HCT116 (cell line): Measurements from ENCODE around the gene F11R. TPM values are rescaled to one million over a fixed set of nuclear protein-coding genes. Genes with fewer than 3 reads are reported as not detected.

ENCODE experiments used
- ATAC-seq: fragments of 200-7000 bp; cut with Tn5 transposase; 2 replicates; pipeline ENCODE4 v1.9.1; 2020; ENCODE audit warnings: mild to moderate bottlenecking, moderate library complexity
- BruUV-seq: library from RNA; stranded (reverse); fragments of 400-500 nt; replicated peaks from 2 replicates; lab custom pipeline; 2021; lab: Mats Ljungman, UMichigan
- CTCF ChIA-PET: fragments of 300-600 bp; sonication (Branson Sonifier 250); formaldehyde crosslinking; loops from one replicate; lab custom pipeline; 2021; ENCODE audit warnings: antibody characterized with exemption; lab: Charles Lee
- POLR2A ChIA-PET: fragments of 300-600, 350-600 bp; sonication (Branson Sonifier 250); formaldehyde crosslinking; loops from one replicate; lab custom pipeline; 2021; ENCODE audit warnings: antibody characterized with exemption; lab: Charles Lee
- RAD21 ChIA-PET, 2 experiments: fragments of 300-600 bp; sonication (Branson Sonifier 250); formaldehyde crosslinking; loops; one replicate each; lab custom pipeline; 2023; ENCODE audit warnings: low total read pairs in 2 of 2; ENCODE audit not compliant: uncharacterized antibody in 2 of 2, unreplicated experiment in 2 of 2, low non-redundant PET in 1 of 2; lab: Charles Lee
- DNase-seq: peaks from one replicate; pipeline ENCODE4 v3.0.0-alpha.2; 2010; ENCODE audit warnings: low read depth, low spot score
- H2AFZ ChIP-seq: fragments of 200-600 bp; shearing (Covaris generic), sonication (generic); 2 replicates; pipeline ENCODE4 v1.6.1; 2017; ENCODE audit warnings: low read depth, mixed run types, mixed read lengths, antibody characterized with exemption, low read length; ENCODE audit not compliant: poor library complexity, severe bottlenecking
- H3K27ac ChIP-seq: 2 replicates; pipeline ENCODE4 v1.5.1; 2012; ENCODE audit warnings: low read depth, low read length
- H3K27me3 ChIP-seq: fragments of 200-600 bp; sonication (generic); 2 replicates; pipeline ENCODE4 v1.6.1; 2016; ENCODE audit warnings: mixed run types, low read length, mixed read lengths; ENCODE audit not compliant: insufficient read depth
- H3K36me3 ChIP-seq, 2 experiments: fragments of 200-500 bp in 1 of 2; fragments of 200-600 bp in 1 of 2; sonication (Bioruptor generic) in 1 of 2; sonication (generic) in 1 of 2; 2 replicates each; pipeline versions ENCODE4 v1.5.1 to v1.6.1; 2014 to 2016; ENCODE audit warnings: low read length in 2 of 2, inconsistent platforms in 1 of 2, mixed read lengths in 1 of 2, mixed run types in 1 of 2; ENCODE audit not compliant: insufficient read depth in 2 of 2, control insufficient read depth in 1 of 2
- H3K4me1 ChIP-seq, 2 experiments: fragments of 200-600 bp in 1 of 2; sonication (generic) in 1 of 2; 2 replicates each; pipeline versions ENCODE4 v1.5.1 to v1.6.1; 2012 to 2017; ENCODE audit warnings: low read length in 2 of 2, inconsistent platforms in 1 of 2, mild to moderate bottlenecking in 1 of 2, mixed read lengths in 1 of 2, mixed run types in 1 of 2, moderate library complexity in 1 of 2; ENCODE audit not compliant: insufficient read depth in 2 of 2, control insufficient read depth in 1 of 2
- H3K4me2 ChIP-seq: fragments of 200-600 bp; sonication (generic); 2 replicates; pipeline ENCODE4 v1.6.1; 2017; ENCODE audit warnings: mixed run types, low read length, mixed read lengths
- H3K4me3 ChIP-seq, 2 experiments: fragments of 200-600 bp in 1 of 2; sonication (generic) in 1 of 2; replicated peaks in 1 of 2; 2 replicates each; pipeline ENCODE4 v1.5.1; 2011 to 2016; ENCODE audit warnings: low read length in 2 of 2, control low read depth in 1 of 2, low read depth in 1 of 2, mild to moderate bottlenecking in 1 of 2, mixed read lengths in 1 of 2, mixed run types in 1 of 2
- H3K79me2 ChIP-seq: fragments of 200-600 bp; sonication (generic); 2 replicates; pipeline ENCODE4 v1.6.1; 2017; ENCODE audit warnings: mild to moderate bottlenecking, mixed run types, low read length, moderate library complexity, mixed read lengths; ENCODE audit not compliant: insufficient read depth
- H3K9ac ChIP-seq: fragments of 200-600 bp; sonication (generic); 2 replicates; pipeline ENCODE4 v1.6.1; 2016; ENCODE audit warnings: low read length, mixed read lengths
- H3K9me2 ChIP-seq: fragments of 200-600 bp; sonication (generic), shearing (Covaris generic); 2 replicates; pipeline ENCODE4 v1.6.1; 2017; ENCODE audit warnings: mixed run types, mild to moderate bottlenecking, moderate library complexity; ENCODE audit not compliant: insufficient read depth
- H3K9me3 ChIP-seq, 2 experiments: fragments of 200-500 bp in 1 of 2; fragments of 200-600 bp in 1 of 2; sonication (Bioruptor generic) in 1 of 2; sonication (generic) in 1 of 2; 2 replicates each; pipeline ENCODE4 v1.6.1; 2014 to 2017; ENCODE audit warnings: low read length in 2 of 2, mixed read lengths in 2 of 2, inconsistent platforms in 1 of 2, low read depth in 1 of 2, mild to moderate bottlenecking in 1 of 2, mixed run types in 1 of 2, moderate library complexity in 1 of 2; ENCODE audit not compliant: control insufficient read depth in 1 of 2, insufficient read depth in 1 of 2
- H4K20me1 ChIP-seq: fragments of 200-600 bp; sonication (generic), shearing (Covaris generic); 2 replicates; pipeline ENCODE4 v1.6.1; 2017; ENCODE audit warnings: mixed run types, mild to moderate bottlenecking, moderate library complexity; ENCODE audit not compliant: insufficient read depth
- EZH2 ChIP-seq: fragments of 200-600 bp; sonication (generic); IDR thresholded peaks from 2 replicates; pipeline ENCODE4 v1.6.1; 2017; ENCODE audit warnings: antibody characterized with exemption, mixed run types
- EZH2phosphoT487 ChIP-seq: fragments of 200-600 bp; IDR thresholded peaks from 2 replicates; pipeline ENCODE4 v1.6.1; 2018; ENCODE audit warnings: antibody characterized with exemption, borderline replicate concordance
- FOSL1 ChIP-seq: IDR thresholded peaks from 2 replicates; pipeline ENCODE4 v1.6.1; 2012; ENCODE audit warnings: low read depth
- JUND ChIP-seq: IDR thresholded peaks from 2 replicates; pipeline ENCODE4 v1.6.1; 2012
- MAX ChIP-seq: IDR thresholded peaks from 2 replicates; pipeline ENCODE4 v1.6.1; 2012
- POLR2A ChIP-seq: IDR thresholded peaks from 2 replicates; pipeline ENCODE4 v1.7.0; 2011; ENCODE audit warnings: borderline replicate concordance; ENCODE audit not compliant: insufficient read depth, insufficient read length; ENCODE audit errors: extremely low read depth
- POLR2AphosphoS5 ChIP-seq: IDR thresholded peaks from 2 replicates; pipeline ENCODE4 v1.6.1; 2011; ENCODE audit warnings: mild to moderate bottlenecking, low read depth, low read length, moderate library complexity
- RAD21 ChIP-seq: IDR thresholded peaks from 2 replicates; pipeline ENCODE4 v1.6.1; 2012; ENCODE audit warnings: low read depth, mild to moderate bottlenecking
- SIN3A ChIP-seq: IDR thresholded peaks from 2 replicates; pipeline ENCODE4 v1.6.1; 2012; ENCODE audit warnings: low read depth
- SP1 ChIP-seq: IDR thresholded peaks from 2 replicates; pipeline ENCODE4 v1.6.1; 2012; ENCODE audit warnings: low read depth
- SRF ChIP-seq: IDR thresholded peaks from 2 replicates; pipeline ENCODE4 v1.6.1; 2012; ENCODE audit warnings: low read depth
- YY1 ChIP-seq: IDR thresholded peaks from 2 replicates; pipeline ENCODE4 v1.6.1; 2011; ENCODE audit warnings: low read length, low read depth, moderate library complexity, mild to moderate bottlenecking; ENCODE audit not compliant: insufficient replicate concordance; ENCODE audit errors: extremely low read depth
- ZFX ChIP-seq: fragments of 450-650 bp; IDR thresholded peaks from 2 replicates; pipeline ENCODE4 v1.6.1; 2017
- intact Hi-C: fragments of 100-400 bp; cut with micrococcal nuclease; formaldehyde crosslinking; loops from 2 replicates; pipeline ENCODE4 v1.10.0; 2022
- total RNA-seq: library from RNA; stranded (reverse); gene quantifications from one replicate; pipeline ENCODE4 v1.2.1, GENCODE V29; 2021; ENCODE audit not compliant: unreplicated experiment
- TF ChIP-seq, protein P1 (sequence below): IDR thresholded peaks from 2 replicates; pipeline ENCODE4 v1.6.1; 2012; ENCODE audit warnings: low read depth

Gene F11R
- total RNA-seq, 1 experiment from 2014 or later: 86.7 TPM

- TF ChIP-seq SRF: no peak
- TF ChIP-seq FOSL1: no peak
- no peak for TF ChIP-seq EZH2phosphoT487
- TF ChIP-seq MAX: no peak
- no peak for TF ChIP-seq SP1
- TF ChIP-seq SIN3A: no peak
- no peak for TF ChIP-seq ZFX
- TF ChIP-seq POLR2AphosphoS5: no peak
- no peak for TF ChIP-seq YY1
- TF ChIP-seq, protein P1, sequence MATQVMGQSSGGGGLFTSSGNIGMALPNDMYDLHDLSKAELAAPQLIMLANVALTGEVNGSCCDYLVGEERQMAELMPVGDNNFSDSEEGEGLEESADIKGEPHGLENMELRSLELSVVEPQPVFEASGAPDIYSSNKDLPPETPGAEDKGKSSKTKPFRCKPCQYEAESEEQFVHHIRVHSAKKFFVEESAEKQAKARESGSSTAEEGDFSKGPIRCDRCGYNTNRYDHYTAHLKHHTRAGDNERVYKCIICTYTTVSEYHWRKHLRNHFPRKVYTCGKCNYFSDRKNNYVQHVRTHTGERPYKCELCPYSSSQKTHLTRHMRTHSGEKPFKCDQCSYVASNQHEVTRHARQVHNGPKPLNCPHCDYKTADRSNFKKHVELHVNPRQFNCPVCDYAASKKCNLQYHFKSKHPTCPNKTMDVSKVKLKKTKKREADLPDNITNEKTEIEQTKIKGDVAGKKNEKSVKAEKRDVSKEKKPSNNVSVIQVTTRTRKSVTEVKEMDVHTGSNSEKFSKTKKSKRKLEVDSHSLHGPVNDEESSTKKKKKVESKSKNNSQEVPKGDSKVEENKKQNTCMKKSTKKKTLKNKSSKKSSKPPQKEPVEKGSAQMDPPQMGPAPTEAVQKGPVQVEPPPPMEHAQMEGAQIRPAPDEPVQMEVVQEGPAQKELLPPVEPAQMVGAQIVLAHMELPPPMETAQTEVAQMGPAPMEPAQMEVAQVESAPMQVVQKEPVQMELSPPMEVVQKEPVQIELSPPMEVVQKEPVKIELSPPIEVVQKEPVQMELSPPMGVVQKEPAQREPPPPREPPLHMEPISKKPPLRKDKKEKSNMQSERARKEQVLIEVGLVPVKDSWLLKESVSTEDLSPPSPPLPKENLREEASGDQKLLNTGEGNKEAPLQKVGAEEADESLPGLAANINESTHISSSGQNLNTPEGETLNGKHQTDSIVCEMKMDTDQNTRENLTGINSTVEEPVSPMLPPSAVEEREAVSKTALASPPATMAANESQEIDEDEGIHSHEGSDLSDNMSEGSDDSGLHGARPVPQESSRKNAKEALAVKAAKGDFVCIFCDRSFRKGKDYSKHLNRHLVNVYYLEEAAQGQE: no peak
- TF ChIP-seq POLR2A: no peak
- TF ChIP-seq JUND: no peak
- no peak for TF ChIP-seq RAD21
- no peak for TF ChIP-seq EZH2
- ChIA-PET CTCF (no interaction called here), POLR2A (no interaction called here), RAD21 (no interaction called here)
- no peaks in the 10 kb centered on the region for H3K27me3 ChIP-seq
- intact Hi-C loops: no loop called here
- no peaks in the 10 kb centered on the region for H3K36me3 ChIP-seq
- H3K4me1 ChIP-seq: peaks cover 0 to 9% of the 10 kb centered on the region in 2 experiments; a peak in 2 of 4 replicates
- H3K27ac ChIP-seq: no peak overlapping the region
- peak; percentile 29; the same call in 1 of the 2 replicates for ATAC-seq
- no peaks in the 10 kb centered on the region for H3K79me2 ChIP-seq
- H2AFZ ChIP-seq: no peak overlapping the region
- H4K20me1 ChIP-seq: no peaks in the 10 kb centered on the region
- H3K4me2 ChIP-seq: 0 out of 2 replicates have a peak overlapping the region, but pooled peaks have one; percentile 7
- H3K9ac ChIP-seq: no peak overlapping the region
- DNase-seq: no peak
- no peaks in the 10 kb centered on the region for H3K9me3 ChIP-seq
- H3K4me3 ChIP-seq: no peak overlapping the region
- no TSS peak for BruUV-seq
- no peaks in the 10 kb centered on the region for H3K9me2 ChIP-seq
Observed at GRCh38 chr1:161052899-161053298, 31.9 kb upstream of the F11R start.
